Endometrium (tissue), 2 donors: ENCODE measurements around the gene PROSER2.

Experiments used
- FAIRE-seq: peaks from 2 replicates; lab custom pipeline; 2012; peaks lifted over from hg19 to GRCh38; lab: Jason Lieb, UNC
- donor health status: control.
- donor health status: control.

PROSER2 gene

GRCh38 chr10:11823122-11823988, at the start of gene PROSER2:
Gene PROSER2 (plus strand): TSS chr10:11823356. CDS start chr10:11852078, 28,722 bp downstream.
- no peak for FAIRE-seq

- no peak for FAIRE-seq
Measured at GRCh38 chr10:11773761-11774441, 49.3 kb upstream of the PROSER2 start.

GRCh38 chr10:11775412-11775811, 47.7 kb upstream of the PROSER2 start:
- FAIRE-seq = no peak

- FAIRE-seq = no peak
Measured at GRCh38 chr10:11776080-11776479, 47.1 kb upstream of the PROSER2 start.

- no peak for FAIRE-seq
Measured at GRCh38 chr10:11781114-11781513, 42.0 kb upstream of the PROSER2 start.

GRCh38 chr10:11782793-11783557, 40.2 kb upstream of the PROSER2 start:
- FAIRE-seq = peak; percentile 85

GRCh38 chr10:11783558-11783865, 39.6 kb upstream of the PROSER2 start:
- FAIRE-seq = no peak

GRCh38 chr10:11787374-11787773, 35.8 kb upstream of the PROSER2 start:
- no peak for FAIRE-seq

- FAIRE-seq = no peak
Measured at GRCh38 chr10:11787846-11788245, 35.3 kb upstream of the PROSER2 start.

- peak; percentile 12 for FAIRE-seq
Measured at GRCh38 chr10:11789306-11789705, 33.9 kb upstream of the PROSER2 start.

GRCh38 chr10:11789956-11790355, 33.2 kb upstream of the PROSER2 start:
- no peak for FAIRE-seq

GRCh38 chr10:11793762-11794479, 29.2 kb upstream of the PROSER2 start:
- no peak for FAIRE-seq

- no peak for FAIRE-seq
Measured at GRCh38 chr10:11794566-11794965, 28.6 kb upstream of the PROSER2 start.

- FAIRE-seq = no peak
Measured at GRCh38 chr10:11795101-11795920, 27.8 kb upstream of the PROSER2 start.

GRCh38 chr10:11796474-11796873, 26.7 kb upstream of the PROSER2 start:
- no peak for FAIRE-seq

- no peak for FAIRE-seq
Measured at GRCh38 chr10:11797281-11797680, 25.9 kb upstream of the PROSER2 start.

- no peak for FAIRE-seq
Measured at GRCh38 chr10:11797847-11798633, 25.1 kb upstream of the PROSER2 start.

- no peak for FAIRE-seq
Measured at GRCh38 chr10:11798845-11799735, 24.1 kb upstream of the PROSER2 start.

- no peak for FAIRE-seq
Measured at GRCh38 chr10:11799736-11800080, 23.4 kb upstream of the PROSER2 start.

- no peak for FAIRE-seq
Measured at GRCh38 chr10:11804336-11804735, 18.8 kb upstream of the PROSER2 start.
